GM19025 (cell line): Measurements from ENCODE around the gene ZNF630.
"Not testable (repeated sequence)": the region's sequence is repeated elsewhere in the genome, so short reads cannot be mapped to it uniquely, and the experiment has no call there.

ENCODE experiments used
- ATAC-seq: cut with Tn5 transposase; IDR thresholded peaks from one replicate; pipeline ENCODE4 v1.9.1; 2021; ENCODE audit warnings: mild to moderate bottlenecking, low read depth, moderate library complexity; ENCODE audit not compliant: unreplicated experiment

The ZNF630 gene

GRCh38 chrX:48030641-48031173 is 40.7 kb downstream of the ZNF630 start:
- not testable (repeated sequence) for ATAC-seq

GRCh38 chrX:48030237-48030636 is 41.2 kb downstream of the ZNF630 start:
- no peak for ATAC-seq

GRCh38 chrX:48028091-48028490 is 43.3 kb downstream of the ZNF630 start:
- ATAC-seq: no peak

- ATAC-seq: not testable (repeated sequence)
Measured at GRCh38 chrX:48027545-48027944, 43.9 kb downstream of the ZNF630 start.

- ATAC-seq: no peak
Measured at GRCh38 chrX:48025561-48025960, 45.9 kb downstream of the ZNF630 start.

- no peak for ATAC-seq
Measured at GRCh38 chrX:48022738-48023137, 48.7 kb downstream of the ZNF630 start.

- ATAC-seq: no peak
Measured at GRCh38 chrX:48022100-48022499, 49.3 kb downstream of the ZNF630 start.

GRCh38 chrX:48021026-48021900 is 50.2 kb downstream of the ZNF630 start:
- no peak for ATAC-seq

- ATAC-seq: not testable (repeated sequence)
Measured at GRCh38 chrX:48020472-48020871, 51.0 kb downstream of the ZNF630 start.

- not testable (repeated sequence) for ATAC-seq
Measured at GRCh38 chrX:48019892-48020291, 51.5 kb downstream of the ZNF630 start.

GRCh38 chrX:48016583-48017310 is 54.7 kb downstream of the ZNF630 start:
- ATAC-seq: not testable (repeated sequence)

- not testable (repeated sequence) for ATAC-seq
Measured at GRCh38 chrX:48009445-48009960, 61.9 kb downstream of the ZNF630 start.
